HepG2 (cell line): ENCODE data around the gene TOX4. TPM values are rescaled to one million over a fixed set of nuclear protein-coding genes. Genes with fewer than 3 reads are reported as not detected.
A peak's percentile ranks its signal among the peaks of the same experiment; 100 is the strongest.

ENCODE experiments used
- FOXP1 ChIP-seq, 2 experiments: fragments of 450-650 bp in 1 of 2; IDR thresholded peaks; 2 replicates each; pipeline ENCODE4 v1.6.1; 2017 to 2018; ENCODE audit warnings: antibody characterized with exemption in 1 of 2
- RBM39 ChIP-seq: fragments of 200-400 bp; formaldehyde crosslinking; IDR thresholded peaks from one replicate; pipeline ENCODE4 v1.6.1; 2018; ENCODE audit warnings: antibody characterized with exemption, mild to moderate bottlenecking, low read depth, low read length; ENCODE audit not compliant: poor library complexity, severe bottlenecking
- RFX5 ChIP-seq: IDR thresholded peaks from 2 replicates; pipeline ENCODE4 v1.6.1; 2011; ENCODE audit warnings: low read depth, low read length, improper control_type of control experiment
- SALL2 ChIP-seq: sonication (generic); formaldehyde crosslinking; IDR thresholded peaks from 2 replicates; pipeline ENCODE4 v1.8.1; 2023; ENCODE audit warnings: mild to moderate bottlenecking, missing genetic modification reagents, inconsistent platforms
- ZBTB7A ChIP-seq: sonication (generic); formaldehyde crosslinking; IDR thresholded peaks from 2 replicates; pipeline ENCODE4 v1.8.0; 2022; ENCODE audit warnings: mild to moderate bottlenecking, missing genetic modification reagents
- ZMAT3 ChIP-seq: sonication (generic); formaldehyde crosslinking; conservative IDR thresholded peaks from 2 replicates; pipeline ENCODE4 v1.7.0; 2021; ENCODE audit warnings: missing genetic modification reagents
- ZNF264 ChIP-seq: sonication (generic); formaldehyde crosslinking; IDR thresholded peaks from 2 replicates; pipeline ENCODE4 v1.4.0; 2020; ENCODE audit warnings: missing genetic modification reagents
- ZNF431 ChIP-seq: sonication (generic); formaldehyde crosslinking; IDR thresholded peaks from 2 replicates; pipeline ENCODE4 v1.9.0; 2022; ENCODE audit warnings: missing genetic modification reagents, low read depth, mild to moderate bottlenecking, borderline replicate concordance
- ZNF567 ChIP-seq: sonication (generic); formaldehyde crosslinking; IDR thresholded peaks from 2 replicates; pipeline ENCODE4 v1.8.1; 2023; ENCODE audit warnings: mild to moderate bottlenecking, missing genetic modification reagents, borderline replicate concordance
- polyA plus RNA-seq, 8 experiments: library from polyadenylated mRNA; depleted of rRNA in 3 of 8; stranded (reverse) in 7 of 8; unstranded in 1 of 8; fragments of >200 nt; fragmentation: Illumina TruSeq in 4 of 8; extraction: Trizol in 4 of 8; gene quantifications; 2 replicates each; pipeline versions ENCODE4 v1.2.1 to v1.2.3, GENCODE V29; 2011 to 2016; ENCODE audit warnings: low read depth in 4 of 8, missing spikeins in 1 of 8, mixed read lengths in 1 of 8; ENCODE audit not compliant: insufficient read depth in 1 of 8
- total RNA-seq, 5 experiments: library from RNA; depleted of rRNA; stranded (reverse); fragments of >200 nt; fragmentation: Illumina TruSeq; extraction: Trizol; gene quantifications; 2 replicates each; pipeline ENCODE4 v1.2.3, GENCODE V29; 2016; ENCODE audit warnings: low read depth in 1 of 5
- TF ChIP-seq, protein P1 (sequence below): sonication (generic); formaldehyde crosslinking; IDR thresholded peaks from 2 replicates; pipeline ENCODE4 v1.5.0; 2020; ENCODE audit warnings: missing genetic modification reagents, mild to moderate bottlenecking, borderline replicate concordance
- TF ChIP-seq, protein P2 (sequence below): sonication (generic); formaldehyde crosslinking; IDR thresholded peaks from 2 replicates; pipeline ENCODE4 v1.5.1; 2020; ENCODE audit warnings: missing genetic modification reagents, mild to moderate bottlenecking, borderline replicate concordance
- TF ChIP-seq, protein P3 (sequence below): sonication (generic); IDR thresholded peaks from 2 replicates; pipeline ENCODE4 v1.6.1; 2016; ENCODE audit warnings: low read depth, borderline replicate concordance
- TF ChIP-seq, protein P4 (sequence below): sonication (generic); formaldehyde crosslinking; IDR thresholded peaks from 2 replicates; pipeline ENCODE4 v1.9.0; 2021; ENCODE audit warnings: mild to moderate bottlenecking, missing genetic modification reagents
- TF ChIP-seq, protein P5 (sequence below): sonication (generic); formaldehyde crosslinking; IDR thresholded peaks from 2 replicates; pipeline ENCODE4 v1.4.0; 2020; ENCODE audit warnings: missing genetic modification reagents
- TF ChIP-seq, protein P6 (sequence below): sonication (generic); formaldehyde crosslinking; IDR thresholded peaks from 2 replicates; pipeline ENCODE4 v1.4.0; 2020; ENCODE audit warnings: missing genetic modification reagents

TOX4 gene
- total and polyA plus RNA-seq, 2 of the 13 experiments (the other 11 are each of a cell fraction or from before 2014, with no cell fraction given): 71.8 to 163 TPM

DNA sequence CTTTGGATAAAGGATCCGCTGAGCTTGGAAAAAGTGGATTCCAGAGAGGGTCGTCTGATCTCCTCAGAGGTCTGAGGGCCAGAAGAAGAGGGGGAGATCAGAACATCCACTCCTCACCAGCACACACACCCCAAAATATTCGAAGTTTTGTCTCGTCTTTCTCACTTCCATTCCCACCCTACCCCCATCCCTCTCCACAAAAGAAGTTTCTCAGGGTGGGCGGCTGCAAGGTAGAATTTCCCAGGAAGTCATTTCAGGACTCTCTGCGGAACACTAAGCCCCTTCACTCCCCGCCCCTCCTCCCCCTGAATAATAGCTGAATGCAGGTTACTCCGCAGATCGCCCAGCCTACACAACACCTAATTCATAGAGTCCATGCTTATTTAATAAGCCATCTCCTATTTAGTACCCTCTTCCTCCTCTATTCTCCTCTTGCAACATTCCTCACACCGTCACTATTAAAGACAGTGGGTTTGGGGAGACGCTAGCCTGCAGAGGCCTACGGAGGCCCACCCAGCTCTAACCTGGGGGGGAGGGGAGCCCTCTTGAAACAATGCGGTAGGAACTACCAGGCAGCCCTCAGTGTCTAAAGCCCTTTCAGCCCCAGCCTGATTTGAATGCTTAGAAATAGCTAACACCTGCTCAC lies 49.8 kb downstream of the TOX4 start (continued):
- TF ChIP-seq RBM39 (no peak), ZNF567 (CRISPR knock-in tag) (no peak; the same call in 1 of the 2 replicates), RFX5 (no peak), ZNF431 (CRISPR knock-in tag) (0 out of 2 replicates have a peak, but pooled peaks have one; percentile 16), ZBTB7A (CRISPR knock-in tag) (0 out of 2 replicates have a peak, but pooled peaks have one; percentile 24), ZNF264 (CRISPR knock-in tag) (no peak), SALL2 (CRISPR knock-in tag) (no peak), FOXP1 (IDR thresholded peaks at IDR 0.05) (no peak), FOXP1 (CRISPR knock-in tag; IDR thresholded peaks at IDR 0.05) (no peak), ZMAT3 (no peak; the same call in 1 of the 2 replicates)
- TF ChIP-seq, protein P1, sequence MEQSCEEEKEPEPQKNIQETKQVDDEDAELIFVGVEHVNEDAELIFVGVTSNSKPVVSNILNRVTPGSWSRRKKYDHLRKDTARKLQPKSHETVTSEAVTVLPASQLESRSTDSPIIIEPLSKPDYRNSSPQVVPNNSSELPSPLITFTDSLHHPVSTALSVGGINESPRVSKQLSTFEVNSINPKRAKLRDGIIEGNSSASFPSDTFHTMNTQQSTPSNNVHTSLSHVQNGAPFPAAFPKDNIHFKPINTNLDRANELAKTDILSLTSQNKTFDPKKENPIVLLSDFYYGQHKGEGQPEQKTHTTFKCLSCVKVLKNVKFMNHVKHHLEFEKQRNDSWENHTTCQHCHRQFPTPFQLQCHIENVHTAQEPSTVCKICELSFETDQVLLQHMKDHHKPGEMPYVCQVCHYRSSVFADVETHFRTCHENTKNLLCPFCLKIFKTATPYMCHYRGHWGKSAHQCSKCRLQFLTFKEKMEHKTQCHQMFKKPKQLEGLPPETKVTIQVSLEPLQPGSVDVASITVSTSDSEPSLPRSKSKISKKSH (CRISPR knock-in tag): no peak
- TF ChIP-seq, protein P2, sequence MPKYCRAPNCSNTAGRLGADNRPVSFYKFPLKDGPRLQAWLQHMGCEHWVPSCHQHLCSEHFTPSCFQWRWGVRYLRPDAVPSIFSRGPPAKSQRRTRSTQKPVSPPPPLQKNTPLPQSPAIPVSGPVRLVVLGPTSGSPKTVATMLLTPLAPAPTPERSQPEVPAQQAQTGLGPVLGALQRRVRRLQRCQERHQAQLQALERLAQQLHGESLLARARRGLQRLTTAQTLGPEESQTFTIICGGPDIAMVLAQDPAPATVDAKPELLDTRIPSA (CRISPR knock-in tag): no peak
- TF ChIP-seq, protein P3, sequence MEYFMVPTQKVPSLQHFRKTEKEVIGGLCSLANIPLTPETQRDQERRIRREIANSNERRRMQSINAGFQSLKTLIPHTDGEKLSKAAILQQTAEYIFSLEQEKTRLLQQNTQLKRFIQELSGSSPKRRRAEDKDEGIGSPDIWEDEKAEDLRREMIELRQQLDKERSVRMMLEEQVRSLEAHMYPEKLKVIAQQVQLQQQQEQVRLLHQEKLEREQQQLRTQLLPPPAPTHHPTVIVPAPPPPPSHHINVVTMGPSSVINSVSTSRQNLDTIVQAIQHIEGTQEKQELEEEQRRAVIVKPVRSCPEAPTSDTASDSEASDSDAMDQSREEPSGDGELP: no peak
- TF ChIP-seq, protein P4, sequence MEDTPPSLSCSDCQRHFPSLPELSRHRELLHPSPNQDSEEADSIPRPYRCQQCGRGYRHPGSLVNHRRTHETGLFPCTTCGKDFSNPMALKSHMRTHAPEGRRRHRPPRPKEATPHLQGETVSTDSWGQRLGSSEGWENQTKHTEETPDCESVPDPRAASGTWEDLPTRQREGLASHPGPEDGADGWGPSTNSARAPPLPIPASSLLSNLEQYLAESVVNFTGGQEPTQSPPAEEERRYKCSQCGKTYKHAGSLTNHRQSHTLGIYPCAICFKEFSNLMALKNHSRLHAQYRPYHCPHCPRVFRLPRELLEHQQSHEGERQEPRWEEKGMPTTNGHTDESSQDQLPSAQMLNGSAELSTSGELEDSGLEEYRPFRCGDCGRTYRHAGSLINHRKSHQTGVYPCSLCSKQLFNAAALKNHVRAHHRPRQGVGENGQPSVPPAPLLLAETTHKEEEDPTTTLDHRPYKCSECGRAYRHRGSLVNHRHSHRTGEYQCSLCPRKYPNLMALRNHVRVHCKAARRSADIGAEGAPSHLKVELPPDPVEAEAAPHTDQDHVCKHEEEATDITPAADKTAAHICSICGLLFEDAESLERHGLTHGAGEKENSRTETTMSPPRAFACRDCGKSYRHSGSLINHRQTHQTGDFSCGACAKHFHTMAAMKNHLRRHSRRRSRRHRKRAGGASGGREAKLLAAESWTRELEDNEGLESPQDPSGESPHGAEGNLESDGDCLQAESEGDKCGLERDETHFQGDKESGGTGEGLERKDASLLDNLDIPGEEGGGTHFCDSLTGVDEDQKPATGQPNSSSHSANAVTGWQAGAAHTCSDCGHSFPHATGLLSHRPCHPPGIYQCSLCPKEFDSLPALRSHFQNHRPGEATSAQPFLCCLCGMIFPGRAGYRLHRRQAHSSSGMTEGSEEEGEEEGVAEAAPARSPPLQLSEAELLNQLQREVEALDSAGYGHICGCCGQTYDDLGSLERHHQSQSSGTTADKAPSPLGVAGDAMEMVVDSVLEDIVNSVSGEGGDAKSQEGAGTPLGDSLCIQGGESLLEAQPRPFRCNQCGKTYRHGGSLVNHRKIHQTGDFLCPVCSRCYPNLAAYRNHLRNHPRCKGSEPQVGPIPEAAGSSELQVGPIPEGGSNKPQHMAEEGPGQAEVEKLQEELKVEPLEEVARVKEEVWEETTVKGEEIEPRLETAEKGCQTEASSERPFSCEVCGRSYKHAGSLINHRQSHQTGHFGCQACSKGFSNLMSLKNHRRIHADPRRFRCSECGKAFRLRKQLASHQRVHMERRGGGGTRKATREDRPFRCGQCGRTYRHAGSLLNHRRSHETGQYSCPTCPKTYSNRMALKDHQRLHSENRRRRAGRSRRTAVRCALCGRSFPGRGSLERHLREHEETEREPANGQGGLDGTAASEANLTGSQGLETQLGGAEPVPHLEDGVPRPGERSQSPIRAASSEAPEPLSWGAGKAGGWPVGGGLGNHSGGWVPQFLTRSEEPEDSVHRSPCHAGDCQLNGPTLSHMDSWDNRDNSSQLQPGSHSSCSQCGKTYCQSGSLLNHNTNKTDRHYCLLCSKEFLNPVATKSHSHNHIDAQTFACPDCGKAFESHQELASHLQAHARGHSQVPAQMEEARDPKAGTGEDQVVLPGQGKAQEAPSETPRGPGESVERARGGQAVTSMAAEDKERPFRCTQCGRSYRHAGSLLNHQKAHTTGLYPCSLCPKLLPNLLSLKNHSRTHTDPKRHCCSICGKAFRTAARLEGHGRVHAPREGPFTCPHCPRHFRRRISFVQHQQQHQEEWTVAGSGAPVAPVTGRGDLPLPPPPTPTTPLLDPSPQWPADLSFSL (CRISPR knock-in tag): peak; percentile 54
- TF ChIP-seq, protein P5, sequence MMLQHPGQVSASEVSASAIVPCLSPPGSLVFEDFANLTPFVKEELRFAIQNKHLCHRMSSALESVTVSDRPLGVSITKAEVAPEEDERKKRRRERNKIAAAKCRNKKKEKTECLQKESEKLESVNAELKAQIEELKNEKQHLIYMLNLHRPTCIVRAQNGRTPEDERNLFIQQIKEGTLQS (CRISPR knock-in tag): no peak
- TF ChIP-seq, protein P6, sequence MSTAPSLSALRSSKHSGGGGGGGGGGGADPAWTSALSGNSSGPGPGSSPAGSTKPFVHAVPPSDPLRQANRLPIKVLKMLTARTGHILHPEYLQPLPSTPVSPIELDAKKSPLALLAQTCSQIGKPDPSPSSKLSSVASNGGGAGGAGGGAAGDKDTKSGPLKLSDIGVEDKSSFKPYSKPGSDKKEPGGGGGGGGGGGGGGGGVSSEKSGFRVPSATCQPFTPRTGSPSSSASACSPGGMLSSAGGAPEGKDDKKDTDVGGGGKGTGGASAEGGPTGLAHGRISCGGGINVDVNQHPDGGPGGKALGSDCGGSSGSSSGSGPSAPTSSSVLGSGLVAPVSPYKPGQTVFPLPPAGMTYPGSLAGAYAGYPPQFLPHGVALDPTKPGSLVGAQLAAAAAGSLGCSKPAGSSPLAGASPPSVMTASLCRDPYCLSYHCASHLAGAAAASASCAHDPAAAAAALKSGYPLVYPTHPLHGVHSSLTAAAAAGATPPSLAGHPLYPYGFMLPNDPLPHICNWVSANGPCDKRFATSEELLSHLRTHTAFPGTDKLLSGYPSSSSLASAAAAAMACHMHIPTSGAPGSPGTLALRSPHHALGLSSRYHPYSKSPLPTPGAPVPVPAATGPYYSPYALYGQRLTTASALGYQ (CRISPR knock-in tag): no peak
